Type B pancreatic cell (in vitro differentiated cells): ENCODE measurements around the gene EFNA5. TPM values are rescaled to one million over a fixed set of nuclear protein-coding genes. Genes with fewer than 3 reads are reported as not detected.

ENCODE experiments used
- DNase-seq: peaks from one replicate; pipeline ENCODE4 v3.0.0; 2021; ENCODE audit warnings: mixed read lengths; ENCODE audit not compliant: unreplicated experiment; ENCODE audit errors: extremely low spot score
- H3K27ac Mint-ChIP-seq: 2 replicates; pipeline ENCODE4 v1.8.0; 2021; ENCODE audit warnings: mild to moderate bottlenecking, mixed read lengths
- H3K27me3 Mint-ChIP-seq: 2 replicates; pipeline ENCODE4 v1.8.0; 2021; ENCODE audit warnings: mixed read lengths
- H3K36me3 Mint-ChIP-seq: 2 replicates; pipeline ENCODE4 v1.8.0; 2021; ENCODE audit warnings: mixed read lengths
- H3K4me1 Mint-ChIP-seq: one replicate; pipeline ENCODE4 v1.8.0; 2021; ENCODE audit warnings: mixed read lengths; ENCODE audit not compliant: unreplicated experiment
- H3K4me3 Mint-ChIP-seq: 2 replicates; pipeline ENCODE4 v1.8.0; 2021; ENCODE audit warnings: mild to moderate bottlenecking, mixed read lengths
- H3K9me3 Mint-ChIP-seq: 2 replicates; pipeline ENCODE4 v1.8.0; 2021; ENCODE audit warnings: mixed read lengths
- total RNA-seq: library from RNA; stranded (reverse); gene quantifications from 2 replicates; pipeline ENCODE4 v1.2.1, GENCODE V29; 2021; ENCODE audit warnings: low replicate concordance
- TF ChIP-seq, protein P1 (sequence below): fragments of 200-600 bp; sonication (generic); conservative IDR thresholded peaks from 2 replicates; pipeline ENCODE4 v1.5.0; 2021; ENCODE audit warnings: antibody characterized with exemption, mild to moderate bottlenecking

The EFNA5 gene
- total RNA-seq, 1 donor from 2014 or later, result 65.0 TPM

- no peaks in the 10 kb centered on the region for H3K27me3 Mint-ChIP-seq
- no peak overlapping the region for H3K27ac Mint-ChIP-seq
- H3K4me3 Mint-ChIP-seq, result no peak overlapping the region
- H3K9me3 Mint-ChIP-seq, result peaks cover 11% of the 10 kb centered on the region
- TF ChIP-seq, protein P1, sequence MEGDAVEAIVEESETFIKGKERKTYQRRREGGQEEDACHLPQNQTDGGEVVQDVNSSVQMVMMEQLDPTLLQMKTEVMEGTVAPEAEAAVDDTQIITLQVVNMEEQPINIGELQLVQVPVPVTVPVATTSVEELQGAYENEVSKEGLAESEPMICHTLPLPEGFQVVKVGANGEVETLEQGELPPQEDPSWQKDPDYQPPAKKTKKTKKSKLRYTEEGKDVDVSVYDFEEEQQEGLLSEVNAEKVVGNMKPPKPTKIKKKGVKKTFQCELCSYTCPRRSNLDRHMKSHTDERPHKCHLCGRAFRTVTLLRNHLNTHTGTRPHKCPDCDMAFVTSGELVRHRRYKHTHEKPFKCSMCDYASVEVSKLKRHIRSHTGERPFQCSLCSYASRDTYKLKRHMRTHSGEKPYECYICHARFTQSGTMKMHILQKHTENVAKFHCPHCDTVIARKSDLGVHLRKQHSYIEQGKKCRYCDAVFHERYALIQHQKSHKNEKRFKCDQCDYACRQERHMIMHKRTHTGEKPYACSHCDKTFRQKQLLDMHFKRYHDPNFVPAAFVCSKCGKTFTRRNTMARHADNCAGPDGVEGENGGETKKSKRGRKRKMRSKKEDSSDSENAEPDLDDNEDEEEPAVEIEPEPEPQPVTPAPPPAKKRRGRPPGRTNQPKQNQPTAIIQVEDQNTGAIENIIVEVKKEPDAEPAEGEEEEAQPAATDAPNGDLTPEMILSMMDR, result no peak
- DNase-seq, result no peak
- H3K36me3 Mint-ChIP-seq, result no peaks in the 10 kb centered on the region
- H3K4me1 Mint-ChIP-seq, result peaks cover 26% of the 10 kb centered on the region
These were observed 307.0 kb downstream of the EFNA5 start for GRCh38 chr5:107363768-107364167.

- TF ChIP-seq, protein P1, result no peak
- DNase-seq, result no peak
- Mint-ChIP-seq H3K36me3 (no peaks in the 10 kb centered on the region), H3K4me3 (no peak overlapping the region), H3K9me3 (peaks cover 11% of the 10 kb centered on the region), H3K27me3 (no peaks in the 10 kb centered on the region), H3K4me1 (peaks cover 26% of the 10 kb centered on the region), H3K27ac (no peak overlapping the region)
These were observed 308.8 kb downstream of the EFNA5 start for GRCh38 chr5:107361945-107362344.

GRCh38 chr5:107359916-107360234, 310.9 kb downstream of the EFNA5 start:
- peaks cover 15% of the 10 kb centered on the region for H3K4me1 Mint-ChIP-seq
- no peak for DNase-seq
- TF ChIP-seq, protein P1, result no peak
- H3K9me3 Mint-ChIP-seq, result peaks cover 2% of the 10 kb centered on the region
- H3K27me3 Mint-ChIP-seq, result no peaks in the 10 kb centered on the region
- H3K36me3 Mint-ChIP-seq, result no peaks in the 10 kb centered on the region
- no peak overlapping the region for H3K4me3 Mint-ChIP-seq
- no peak overlapping the region for H3K27ac Mint-ChIP-seq

GRCh38 chr5:107359033-107359915, 311.5 kb downstream of the EFNA5 start:
- Mint-ChIP-seq H3K9me3 (no peaks in the 10 kb centered on the region), H3K36me3 (no peaks in the 10 kb centered on the region), H3K27me3 (no peaks in the 10 kb centered on the region), H3K27ac (no peak overlapping the region), H3K4me3 (no peak overlapping the region), H3K4me1 (peaks cover 15% of the 10 kb centered on the region)
- TF ChIP-seq, protein P1, result no peak
- DNase-seq, result no peak

DNA sequence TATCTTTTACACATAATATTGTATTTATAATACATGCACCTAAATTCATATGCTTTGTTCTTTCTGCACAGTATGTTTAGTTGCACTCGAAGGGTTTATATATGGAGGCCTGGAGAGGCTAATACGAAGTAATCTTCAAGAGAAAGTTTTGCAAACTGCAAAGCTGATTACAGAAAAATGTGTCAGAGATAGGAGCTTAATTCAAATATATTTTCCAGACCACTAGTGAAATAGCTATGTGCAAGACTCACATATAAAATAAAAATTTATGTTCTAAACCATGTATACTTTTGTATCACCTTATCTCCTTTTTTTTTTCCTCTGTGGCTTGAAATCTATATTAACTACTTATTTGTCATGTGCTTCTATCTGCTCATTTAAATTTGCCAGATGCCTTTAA, 313.8 kb downstream of the EFNA5 start:
- Mint-ChIP-seq H3K36me3 (peaks cover 3% of the 10 kb centered on the region), H3K9me3 (no peaks in the 10 kb centered on the region), H3K27me3 (no peaks in the 10 kb centered on the region), H3K4me3 (no peak overlapping the region), H3K27ac (no peak overlapping the region), H3K4me1 (peaks cover 15% of the 10 kb centered on the region)
- TF ChIP-seq, protein P1, result no peak
- no peak for DNase-seq
